ENCODE results near the gene PWP2.
"Not testable (repeated sequence)": the region's sequence is repeated elsewhere in the genome, so short reads cannot be mapped to it uniquely, and the experiment has no call there.

The PWP2 gene

GRCh38 chr21:44084496-44085241 is 22.5 kb upstream of the PWP2 start:
- no peak for DNase-seq

- no peak for DNase-seq
Measured at GRCh38 chr21:44085491-44086321, 21.5 kb upstream of the PWP2 start.

- no peak for DNase-seq
Measured at GRCh38 chr21:44086636-44087425, 20.4 kb upstream of the PWP2 start.

GRCh38 chr21:44087426-44088400 is 19.5 kb upstream of the PWP2 start:
- no peak for DNase-seq

GRCh38 chr21:44088401-44088780 is 18.8 kb upstream of the PWP2 start:
- no peak for DNase-seq

GRCh38 chr21:44089001-44089911 is 17.9 kb upstream of the PWP2 start:
- no peak for DNase-seq

GRCh38 chr21:44090325-44090724 is 16.9 kb upstream of the PWP2 start:
- DNase-seq, result no peak

GRCh38 chr21:44092211-44092610 is 15.0 kb upstream of the PWP2 start:
- DNase-seq, result no peak

- no peak for DNase-seq
Measured at GRCh38 chr21:44093761-44094160, 13.4 kb upstream of the PWP2 start.

GRCh38 chr21:44094832-44095231 is 12.4 kb upstream of the PWP2 start:
- no peak for DNase-seq

GRCh38 chr21:44098507-44098906 is 8.7 kb upstream of the PWP2 start:
- not testable (repeated sequence) for DNase-seq

GRCh38 chr21:44098964-44099363 is 8.2 kb upstream of the PWP2 start:
- not testable (repeated sequence) for DNase-seq

GRCh38 chr21:44107589-44107988 is 390 bp downstream of the PWP2 start:
- not testable (repeated sequence) for DNase-seq

GRCh38 chr21:44113702-44114371 is 6.6 kb downstream of the PWP2 start:
- not testable (repeated sequence) for DNase-seq

- not testable (repeated sequence) for DNase-seq
Measured at GRCh38 chr21:44122131-44122530, 14.9 kb downstream of the PWP2 start.

GRCh38 chr21:44127827-44128226 is 20.6 kb downstream of the PWP2 start:
- not testable (repeated sequence) for DNase-seq

- DNase-seq, result not testable (repeated sequence)
Measured at GRCh38 chr21:44133715-44134057, 26.5 kb downstream of the PWP2 start.

GRCh38 chr21:44134732-44135131 is 27.5 kb downstream of the PWP2 start:
- not testable (repeated sequence) for DNase-seq

- DNase-seq, result not testable (repeated sequence)
Measured at GRCh38 chr21:44138039-44138438, 30.8 kb downstream of the PWP2 start.

GRCh38 chr21:44139787-44140551 is 32.8 kb downstream of the PWP2 start:
- not testable (repeated sequence) for DNase-seq
